A375 (cell line): ENCODE measurements around the gene SLC13A2. TPM values are rescaled to one million over a fixed set of nuclear protein-coding genes. Genes with fewer than 3 reads are reported as not detected.

Source experiments
- total RNA-seq: library from RNA; depleted of rRNA; stranded (reverse); fragments of >200 nt; shearing (Covaris generic); gene quantifications from 2 replicates; pipeline ENCODE4 v1.2.3, GENCODE V29; 2014; rRNA removed

The SLC13A2 gene
- not detected in 2 replicates for total RNA-seq

GRCh38 chr17:28473542-28473941 is at the start of gene SLC13A2:
Gene SLC13A2, plus strand, starts transcription at chr17:28473644. Its CDS starts 69 bp downstream, at chr17:28473713.

GRCh38 chr17:28505986-28506665 is 32.7 kb downstream of the SLC13A2 start, which contains the start of gene FOXN1:
Gene FOXN1, plus strand, starts transcription at chr17:28506348. Its CDS starts 17,622 bp downstream, at chr17:28523970.

Other genes with a start within 250 kb of the SLC13A2 start
- gene TMEM97, start 154.4 kb upstream of the SLC13A2 start, total RNA-seq, result 27.4 and 33.0 TPM in 2 replicates
- gene IFT20, start 138.2 kb upstream of the SLC13A2 start, total RNA-seq, result 48.9 and 57.9 TPM in 2 replicates
- 55.1 and 57.3 TPM in 2 replicates for gene TNFAIP1, start 137.9 kb upstream of the SLC13A2 start, total RNA-seq
- gene POLDIP2, start 116.1 kb upstream of the SLC13A2 start, total RNA-seq, result 156 and 173 TPM in 2 replicates
- not detected in 2 replicates for gene SEBOX, start 108.4 kb upstream of the SLC13A2 start, total RNA-seq
- gene VTN, start 103.3 kb upstream of the SLC13A2 start, total RNA-seq, result 0.05 TPM in 1 of 2 replicates, not detected in the other
- 10.8 and 13.0 TPM in 2 replicates for gene SARM1, start 102.0 kb upstream of the SLC13A2 start, total RNA-seq
- gene SLC46A1, start 67.4 kb upstream of the SLC13A2 start, total RNA-seq, result 6.2 and 9.2 TPM in 2 replicates
- gene FOXN1, start 32.7 kb downstream of the SLC13A2 start, total RNA-seq, result 0.11 TPM in 1 of 2 replicates, not detected in the other
- 41.9 and 42.8 TPM in 2 replicates for gene UNC119, start 79.0 kb downstream of the SLC13A2 start, total RNA-seq
- gene PIGS, start 97.9 kb downstream of the SLC13A2 start, total RNA-seq, result 64.5 and 79.7 TPM in 2 replicates
- gene ALDOC, start 103.3 kb downstream of the SLC13A2 start, total RNA-seq, result 116 and 133 TPM in 2 replicates
- gene SPAG5, start 125.4 kb downstream of the SLC13A2 start, total RNA-seq, result 97.4 and 108 TPM in 2 replicates
- 6.3 and 7.8 TPM in 2 replicates for gene RSKR, start 140.5 kb downstream of the SLC13A2 start, total RNA-seq
- gene BLTP2, start 171.5 kb downstream of the SLC13A2 start, total RNA-seq, result 114 and 124 TPM in 2 replicates
- 44.1 and 50.7 TPM in 2 replicates for gene SDF2, start 188.3 kb downstream of the SLC13A2 start, total RNA-seq
- gene SUPT6H, start 188.6 kb downstream of the SLC13A2 start, total RNA-seq, result 61.7 and 66.9 TPM in 2 replicates
- gene PROCA1, start 238.2 kb downstream of the SLC13A2 start, total RNA-seq, result 7.3 and 10.3 TPM in 2 replicates
- 217 and 273 TPM in 2 replicates for gene RAB34, start 244.2 kb downstream of the SLC13A2 start, total RNA-seq
- 965 and 1,132 TPM in 2 replicates for gene RPL23A, start 246.3 kb downstream of the SLC13A2 start, total RNA-seq